GM21786 (cell line): ENCODE data around the gene FIS1.
"Not testable (repeated sequence)": the region's sequence is repeated elsewhere in the genome, so short reads cannot be mapped to it uniquely, and the experiment has no call there.

Experiments
- ATAC-seq: cut with Tn5 transposase; IDR thresholded peaks from one replicate; pipeline ENCODE4 v1.9.1; 2021; ENCODE audit not compliant: unreplicated experiment

The FIS1 gene

DNA sequence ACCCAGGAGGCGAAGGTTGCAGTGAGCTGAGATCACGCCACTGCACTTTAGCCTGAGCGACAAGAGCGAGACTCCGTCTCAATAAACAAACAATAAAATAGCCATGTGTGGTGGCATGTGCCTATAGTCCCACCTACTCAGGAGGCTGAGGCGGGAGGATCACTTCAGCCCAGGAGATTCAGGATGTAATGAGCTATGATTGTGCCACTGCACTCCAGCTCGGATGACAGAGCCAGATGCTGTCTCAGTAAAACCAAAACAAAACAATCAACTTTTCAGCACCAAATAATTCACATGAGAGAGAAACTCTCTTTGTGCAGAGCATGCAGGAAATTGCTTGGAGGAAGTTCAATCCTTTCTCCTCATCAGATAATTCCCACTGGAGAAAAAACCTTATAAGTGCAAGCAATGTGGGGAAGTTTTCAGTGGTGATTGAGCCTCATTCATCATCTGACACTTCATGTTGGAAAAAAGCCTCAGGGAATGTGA is 13.4 kb upstream of the FIS1 start:
- ATAC-seq = no peak

DNA sequence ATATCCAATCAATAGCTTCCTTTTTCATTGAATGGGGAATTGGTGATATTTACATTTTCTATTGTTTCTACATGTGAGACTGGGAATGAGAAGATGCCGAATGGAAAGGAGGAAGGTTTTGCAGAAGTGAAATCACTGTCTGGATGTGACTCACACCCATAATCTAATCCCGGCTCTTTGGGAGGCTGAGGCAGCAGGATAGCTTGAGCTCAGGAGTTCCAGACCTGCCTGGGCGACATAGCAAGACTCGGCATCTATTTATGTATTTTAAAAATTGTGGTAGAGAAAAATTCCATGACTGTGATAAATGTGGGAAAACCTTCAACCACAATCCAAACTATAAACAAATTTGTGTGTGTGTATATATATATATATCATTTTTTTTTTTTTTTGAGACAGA is 10.9 kb upstream of the FIS1 start:
- no peak for ATAC-seq

DNA sequence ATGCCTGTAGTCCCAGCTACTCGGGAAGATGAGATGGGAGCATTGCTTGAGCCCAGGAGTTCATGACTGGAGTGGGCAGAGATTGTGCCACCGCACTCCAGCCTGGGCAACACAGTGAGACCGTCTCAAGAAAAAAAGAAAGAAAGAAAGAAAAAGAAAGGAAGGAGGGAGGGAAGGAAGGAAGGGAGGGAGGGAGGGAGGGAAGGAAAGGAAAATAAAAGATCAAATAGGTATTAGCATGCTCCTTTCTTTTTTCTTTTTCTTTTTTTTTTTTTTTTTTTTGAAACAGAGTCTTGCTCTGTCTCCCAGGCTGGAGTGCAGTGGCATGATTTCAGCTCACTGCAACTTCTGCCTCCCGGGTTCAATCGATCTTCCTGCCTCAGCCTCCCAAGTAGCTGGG is 8.3 kb upstream of the FIS1 start:
- not testable (repeated sequence) for ATAC-seq

DNA sequence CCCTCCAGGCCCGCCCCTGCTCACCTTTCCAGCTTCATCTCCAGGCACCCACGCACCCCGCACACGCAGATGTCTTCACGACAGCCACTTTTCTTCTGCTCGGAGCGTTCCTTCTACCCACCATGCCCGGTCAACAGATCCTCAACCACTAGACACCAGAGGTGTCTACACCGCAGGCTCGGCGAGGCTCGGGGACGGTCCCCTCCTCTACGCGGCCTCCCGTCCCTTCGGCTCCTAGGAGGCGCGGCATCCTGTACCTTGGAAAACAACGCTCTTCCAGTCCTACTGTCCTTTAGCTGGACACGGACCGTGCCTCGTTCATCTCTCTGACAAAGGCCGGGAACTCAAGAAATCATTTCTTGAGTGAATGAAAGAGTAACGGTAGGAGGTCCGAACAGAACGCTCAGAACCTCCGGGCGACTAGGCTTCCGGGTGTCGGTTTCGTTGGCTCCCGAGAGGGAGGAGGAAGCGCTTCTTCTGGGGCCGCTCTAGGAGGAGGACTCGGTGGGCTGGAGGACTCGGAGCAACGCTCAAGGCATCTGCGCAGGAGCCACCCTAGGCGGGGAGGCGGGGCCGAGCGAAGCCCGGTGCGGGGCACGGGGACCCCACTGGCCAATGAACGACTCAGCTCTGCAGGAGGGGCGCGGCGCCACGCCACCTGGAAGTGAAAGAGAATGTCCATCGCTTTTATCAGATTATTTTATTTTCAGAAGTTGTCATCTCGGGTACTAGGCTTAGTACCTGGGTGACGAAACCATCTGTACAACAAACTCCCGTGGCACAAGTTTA is 7.2 kb upstream of the FIS1 start:
- ATAC-seq = peak; percentile 96

DNA sequence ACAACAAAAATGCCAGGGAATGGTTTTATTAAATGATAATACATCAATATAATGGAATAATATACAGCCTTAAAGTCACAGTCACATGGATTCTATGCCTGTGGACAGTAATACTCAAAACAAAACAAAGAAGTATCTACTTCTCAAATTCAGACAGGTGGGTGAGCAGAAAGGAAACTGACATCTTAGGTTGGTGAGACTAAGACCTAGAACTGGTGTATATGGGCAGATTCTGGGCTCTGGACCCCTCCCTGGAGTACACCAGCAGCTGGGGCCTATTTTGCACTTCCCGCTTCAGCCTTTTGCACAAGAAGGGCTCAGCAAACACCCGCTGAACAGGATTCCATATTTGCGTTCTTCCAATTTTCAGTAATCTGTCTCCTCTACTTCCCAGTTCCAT is 5.4 kb upstream of the FIS1 start:
- ATAC-seq = no peak

DNA sequence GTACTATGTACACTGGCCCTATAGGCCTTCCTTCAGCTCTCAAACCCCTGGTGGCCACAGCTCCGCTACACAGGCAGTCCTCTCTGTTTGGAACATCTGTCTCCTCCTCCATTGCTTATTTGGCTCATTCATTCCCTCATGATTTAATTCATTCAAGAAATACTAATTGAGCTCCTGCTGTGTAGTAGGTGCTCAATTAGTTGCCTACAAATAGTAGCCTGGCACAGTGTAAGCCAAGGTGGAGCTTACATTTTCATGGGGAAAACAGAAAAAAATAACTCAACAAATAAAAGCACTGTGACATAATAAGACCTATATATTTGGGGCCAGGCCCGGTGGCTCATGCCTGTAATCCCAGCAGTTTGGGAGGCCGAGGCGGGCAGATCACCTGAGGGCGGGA is 3.4 kb upstream of the FIS1 start:
- ATAC-seq = no peak

DNA sequence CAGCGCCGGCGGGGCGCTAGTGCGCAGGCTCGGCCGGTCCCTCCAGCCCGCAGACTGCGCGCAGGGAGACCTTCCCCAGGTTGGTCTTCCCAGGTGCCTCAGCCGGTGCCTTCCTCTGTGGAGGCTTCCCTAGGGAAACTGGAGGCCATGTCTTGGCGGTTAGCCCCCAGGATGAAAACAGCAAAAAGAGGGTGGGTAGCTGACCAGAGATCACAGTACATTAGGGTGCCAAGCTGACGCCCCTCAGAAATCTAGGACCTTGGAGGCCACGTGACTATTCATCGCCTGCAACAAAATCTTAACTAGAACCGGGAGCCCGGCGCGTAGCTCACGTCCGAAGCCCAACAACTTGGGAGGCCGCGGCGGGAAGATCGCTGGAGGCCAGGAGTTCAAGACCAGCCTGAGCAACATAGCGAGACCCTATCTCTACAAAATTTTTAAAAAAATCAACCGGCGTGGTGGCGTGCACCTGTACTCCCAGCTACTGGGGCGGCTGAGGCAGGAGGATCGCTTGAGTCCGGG is 327 bp upstream of the FIS1 start:
- no peak for ATAC-seq

DNA sequence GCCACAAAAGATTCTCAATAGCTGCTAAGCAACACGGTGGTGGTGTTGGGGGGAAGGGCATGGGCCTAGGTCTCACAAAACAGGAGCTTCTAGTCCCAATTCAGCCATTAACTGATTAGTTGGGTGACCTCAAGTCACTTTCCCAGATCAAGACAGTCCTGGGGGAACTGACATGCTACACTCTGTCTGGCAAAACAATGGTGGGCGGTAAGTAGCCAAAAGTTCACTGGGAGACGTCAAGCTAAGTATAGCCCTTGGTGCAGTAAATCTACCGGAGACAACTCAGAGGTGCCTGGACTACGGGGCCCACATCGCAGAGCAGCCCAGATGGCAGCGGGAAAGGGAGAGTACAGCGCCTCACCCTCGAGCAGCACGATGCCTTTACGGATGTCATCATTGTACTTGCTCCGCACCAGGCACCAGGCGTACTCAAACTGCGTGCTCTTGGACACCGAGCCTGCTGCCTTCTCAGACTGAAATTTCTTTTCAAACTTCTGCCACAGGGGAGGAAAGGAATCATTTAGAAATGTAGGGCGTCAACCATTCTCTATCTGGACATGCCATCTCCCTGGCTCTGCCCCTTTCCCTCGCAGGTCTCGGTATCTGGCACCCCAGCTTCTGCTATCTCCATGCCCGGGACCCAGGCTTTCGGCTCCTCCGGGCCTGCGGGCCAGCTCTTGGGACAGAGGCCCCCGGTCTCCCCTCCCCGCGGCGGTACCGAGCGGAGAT is 1.1 kb downstream of the FIS1 start:
- ATAC-seq = no peak

DNA sequence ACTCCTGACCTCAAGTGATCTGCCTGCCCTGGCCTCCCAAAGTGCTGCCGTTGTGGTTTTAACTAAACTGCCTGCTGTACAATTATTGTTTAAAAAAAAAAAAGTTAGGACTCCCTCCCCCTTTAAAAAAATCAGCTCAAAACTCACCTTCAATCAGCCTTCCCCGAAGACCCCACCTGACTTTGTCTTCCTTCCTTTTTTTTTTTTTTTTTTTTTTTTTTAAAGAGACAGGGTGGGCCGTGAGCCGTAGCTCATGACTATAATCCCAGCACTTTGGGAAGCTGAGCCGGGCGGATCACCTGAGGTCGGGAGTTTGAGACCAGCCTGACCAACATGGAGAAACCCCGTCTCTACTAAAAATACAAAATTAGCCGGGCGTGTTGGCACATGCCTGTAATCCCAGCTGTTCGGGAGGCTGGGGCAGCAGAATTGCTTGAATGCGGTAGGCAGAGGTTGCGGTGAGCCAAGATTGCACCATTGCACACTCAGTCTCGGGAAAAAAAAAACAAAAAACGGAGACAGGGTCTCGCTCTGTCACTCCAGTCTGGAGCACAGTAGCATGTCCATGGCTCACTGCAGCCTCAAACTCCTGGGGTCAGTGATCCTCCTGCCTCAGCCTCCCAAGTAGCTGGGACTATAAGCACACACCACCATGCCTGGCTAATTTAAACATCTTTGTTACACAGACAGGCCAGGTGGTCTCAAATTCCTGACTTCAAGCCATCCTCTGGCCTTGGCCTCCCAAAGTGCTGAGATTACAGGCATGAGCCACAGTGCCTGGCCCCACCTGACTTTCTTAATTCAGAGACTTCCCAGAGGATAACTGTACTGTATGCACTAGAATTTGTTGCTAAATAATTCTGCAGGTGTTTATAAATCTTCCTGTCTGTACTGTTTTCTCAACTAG is 3.2 kb downstream of the FIS1 start:
- ATAC-seq = no peak

DNA sequence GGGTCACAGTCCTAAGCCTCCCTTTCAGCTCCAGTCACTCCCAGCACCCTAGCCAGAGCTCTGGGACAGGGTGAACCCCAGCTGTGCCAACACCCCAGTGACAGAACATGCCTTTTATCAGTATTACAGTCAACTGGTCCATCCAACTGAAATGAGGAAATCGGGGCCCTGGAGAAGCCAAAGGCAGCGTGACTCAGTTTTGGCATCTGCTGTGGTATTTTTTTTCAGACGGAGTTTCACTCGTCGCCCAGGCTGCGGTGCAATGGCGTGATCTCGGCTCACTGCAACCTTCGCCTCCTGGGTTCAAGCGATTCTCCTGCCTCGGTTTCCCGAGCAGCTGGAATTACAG is 3.9 kb downstream of the FIS1 start:
- ATAC-seq = no peak

DNA sequence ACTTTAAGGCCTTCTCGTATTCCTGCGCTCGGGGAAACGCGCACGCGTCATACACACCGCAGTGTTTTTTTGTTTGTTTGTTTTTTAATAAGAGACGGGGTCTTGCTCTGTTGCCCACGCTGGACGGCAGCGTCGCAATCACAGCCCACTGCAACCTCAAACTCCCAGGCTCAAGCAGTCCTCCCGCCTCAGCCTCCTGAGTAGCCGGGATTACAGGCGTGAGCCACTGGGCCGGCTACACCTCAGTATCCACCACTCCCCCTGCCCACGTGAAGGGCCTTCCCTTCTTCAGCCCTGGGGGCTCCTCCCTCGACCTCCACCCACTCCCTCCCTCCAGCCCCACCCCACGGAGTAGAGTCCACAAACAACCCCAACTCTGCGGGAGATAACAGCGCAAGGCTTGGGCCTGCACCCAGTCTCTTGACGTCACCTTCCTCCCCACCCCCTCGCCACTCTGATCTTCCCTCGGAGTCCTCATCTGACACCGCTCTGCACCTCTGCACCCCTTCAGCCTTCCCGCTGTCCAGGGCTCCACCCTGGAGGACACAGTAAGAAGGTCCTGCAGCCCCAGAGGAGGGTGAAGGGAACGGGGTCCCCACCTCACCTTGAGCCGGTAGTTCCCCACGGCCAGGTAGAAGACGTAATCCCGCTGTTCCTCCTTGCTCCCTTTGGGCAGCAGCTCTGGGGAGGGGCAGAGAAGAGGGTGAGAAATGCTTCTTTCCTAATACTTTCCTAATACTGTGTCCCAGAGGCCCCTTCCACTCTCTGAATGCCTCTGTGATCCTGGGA is 4.5 kb downstream of the FIS1 start:
- ATAC-seq = no peak

DNA sequence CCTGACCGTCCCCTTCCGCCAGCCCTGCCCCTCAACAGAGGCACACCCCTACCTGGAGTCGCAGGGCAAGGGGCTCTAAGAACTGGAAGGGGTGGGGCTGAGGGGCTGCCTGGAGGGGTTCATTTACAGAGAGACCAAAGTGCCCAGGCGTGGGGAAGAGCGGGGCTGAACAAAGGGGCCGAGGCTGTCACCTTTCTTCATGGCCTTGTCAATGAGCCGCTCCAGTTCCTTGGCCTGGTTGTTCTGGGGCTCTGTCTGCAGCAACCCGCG is 5.0 kb downstream of the FIS1 start:
- no peak for ATAC-seq

DNA sequence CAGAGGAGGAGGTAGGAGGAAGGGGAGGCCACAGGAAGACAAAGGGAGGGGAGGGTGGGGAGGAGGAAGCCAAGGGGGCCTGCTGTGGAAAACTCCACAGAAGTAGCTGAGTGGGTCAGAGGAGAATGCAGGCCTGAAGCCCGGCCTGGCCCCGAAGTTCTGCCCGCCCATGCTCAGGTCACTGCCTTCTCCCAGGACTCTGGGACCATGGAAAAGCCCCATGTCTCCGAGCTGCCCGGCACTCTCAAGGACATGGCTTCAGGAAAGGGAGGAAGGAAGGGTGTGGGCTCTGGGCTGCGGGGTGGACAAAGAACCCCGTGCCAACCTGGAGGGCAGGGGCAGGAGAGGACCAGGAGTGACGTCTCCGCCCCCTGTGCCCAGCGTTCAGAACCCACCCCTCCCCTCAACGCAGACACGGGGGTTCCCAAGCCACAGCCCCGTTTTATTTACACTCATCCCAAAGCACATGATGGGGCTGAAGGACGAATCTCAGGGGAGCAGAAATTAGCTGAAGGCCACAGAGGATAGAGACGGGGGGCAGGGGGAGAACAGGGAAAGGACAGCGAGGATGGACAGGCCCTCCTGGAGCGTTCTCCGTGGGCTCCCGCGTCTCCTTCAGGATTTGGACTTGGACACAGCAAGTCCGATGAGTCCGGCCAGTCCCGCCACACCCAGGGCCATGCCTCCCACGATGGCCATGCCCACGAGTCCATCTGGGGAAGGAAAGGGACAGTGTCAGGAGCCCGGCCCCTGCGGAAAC is 5.5 kb downstream of the FIS1 start:
- ATAC-seq = no peak

DNA sequence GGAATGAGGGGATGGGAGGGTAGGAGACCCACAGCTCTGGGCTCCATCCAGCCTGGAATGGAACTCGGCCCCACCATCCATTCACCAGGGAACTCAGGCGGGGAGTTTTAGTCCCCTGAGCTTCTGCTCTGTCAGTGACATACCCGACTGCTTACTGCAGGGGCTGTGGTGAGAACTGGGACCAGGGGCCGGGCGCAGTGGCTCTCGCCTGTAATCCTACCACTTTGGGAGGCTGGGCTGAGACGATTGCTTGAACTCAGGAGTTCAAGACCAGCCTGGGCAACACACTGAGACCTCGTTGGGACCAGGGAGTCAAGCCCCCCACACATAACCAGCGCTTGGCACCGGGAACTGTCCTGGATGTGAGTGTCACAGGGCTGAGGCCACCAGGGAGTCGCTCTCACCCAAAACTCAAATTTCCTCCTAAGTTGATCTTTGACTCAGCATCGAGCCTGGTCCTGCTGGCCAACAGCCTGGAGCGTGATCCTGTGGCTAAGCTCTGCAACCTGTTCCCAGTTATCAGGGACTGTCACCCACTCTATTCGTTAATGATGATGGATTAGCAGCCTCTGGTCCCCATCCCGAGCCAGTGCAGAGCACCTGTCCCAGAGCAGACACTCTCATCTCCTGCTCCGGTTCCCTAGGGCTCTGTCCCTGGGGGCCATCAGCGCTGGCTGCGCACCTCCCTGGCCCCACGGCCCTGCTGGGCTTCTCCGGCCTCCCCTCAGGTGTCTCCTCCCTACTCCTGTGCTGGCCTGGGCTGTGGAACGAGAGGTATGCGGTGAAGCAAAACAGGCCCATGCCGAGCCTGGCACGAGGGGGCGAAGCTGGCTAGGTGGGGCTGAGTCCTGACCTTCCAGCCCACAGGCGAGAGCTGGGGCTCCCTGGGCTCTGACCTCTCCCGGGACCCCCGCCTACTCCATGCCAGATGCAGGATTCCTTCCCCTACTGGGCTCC is 6.4 kb downstream of the FIS1 start:
- ATAC-seq = no peak

DNA sequence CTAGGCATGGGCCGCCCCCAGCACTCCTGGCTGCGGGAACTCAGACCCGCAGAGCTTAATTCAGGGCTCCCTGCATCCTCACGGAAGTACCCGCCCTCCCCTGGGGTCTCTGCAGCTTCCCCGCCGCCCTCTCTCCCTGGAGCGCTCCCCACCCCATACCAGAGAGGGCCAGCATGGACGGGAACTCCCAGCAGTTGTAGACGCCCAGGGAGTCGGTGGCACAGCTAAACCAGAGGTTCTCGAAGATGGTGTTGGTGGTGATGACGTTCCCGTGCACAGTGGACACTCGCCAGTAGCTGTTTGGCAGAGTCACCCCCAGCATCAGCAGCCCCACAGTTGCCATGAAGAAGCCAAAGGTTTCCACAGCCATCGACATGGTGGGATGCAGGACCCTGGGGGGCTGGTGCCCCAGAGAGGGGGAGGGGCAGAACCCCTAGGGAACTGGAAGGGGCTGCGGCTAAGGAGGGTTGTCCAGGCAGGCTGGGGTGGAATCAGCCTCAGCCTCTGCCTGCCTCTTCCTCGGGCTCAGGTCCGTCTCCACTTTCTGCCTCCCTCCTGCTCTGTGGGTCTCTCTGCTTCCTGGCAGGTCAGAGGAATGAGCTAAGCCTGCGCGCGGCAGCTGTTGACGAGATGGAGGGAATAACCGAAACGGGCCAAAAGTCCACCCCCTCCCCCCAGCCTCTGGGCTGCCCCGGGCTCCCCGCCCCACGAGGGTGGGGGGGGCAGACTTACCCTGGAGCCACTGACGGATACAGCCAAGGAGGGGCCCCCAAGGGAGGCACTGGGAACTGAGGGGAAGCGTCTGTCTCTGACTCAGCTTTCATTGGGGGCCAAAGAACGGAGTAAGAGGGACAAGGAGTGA is 7.4 kb downstream of the FIS1 start, which contains the start of gene CLDN15:
CLDN15 (minus strand) TSS at position 597 of the 862 bp plus-strand sequence; CDS start at position 376, 221 bp downstream.
- ATAC-seq = no peak

DNA sequence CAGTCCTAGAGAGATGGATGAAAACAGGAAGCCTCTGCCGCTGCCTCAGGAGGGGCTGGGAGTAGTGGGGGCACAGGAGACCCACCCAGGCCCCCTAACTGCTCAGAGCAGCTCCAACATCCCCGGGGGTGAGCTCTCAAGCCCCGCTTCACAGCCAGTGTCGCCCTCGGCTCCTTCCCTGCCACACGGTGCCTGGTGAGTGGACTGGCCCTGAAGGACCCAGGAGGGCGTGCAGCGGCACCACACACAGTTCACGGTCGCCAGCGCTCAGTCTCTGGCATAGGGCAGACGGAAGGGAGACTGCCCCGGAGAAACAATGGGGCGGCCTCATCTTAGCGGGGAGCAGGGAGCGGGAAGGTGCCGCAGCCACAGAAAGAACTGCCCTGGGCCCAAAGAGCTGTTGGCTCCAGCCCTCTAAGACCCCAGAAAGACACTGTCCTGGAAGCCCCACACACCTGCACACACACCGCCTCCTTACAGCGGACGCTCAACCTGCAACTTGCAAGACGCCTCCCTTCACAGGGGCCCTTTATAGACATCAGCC is 8.5 kb downstream of the FIS1 start:
- ATAC-seq = no peak

DNA sequence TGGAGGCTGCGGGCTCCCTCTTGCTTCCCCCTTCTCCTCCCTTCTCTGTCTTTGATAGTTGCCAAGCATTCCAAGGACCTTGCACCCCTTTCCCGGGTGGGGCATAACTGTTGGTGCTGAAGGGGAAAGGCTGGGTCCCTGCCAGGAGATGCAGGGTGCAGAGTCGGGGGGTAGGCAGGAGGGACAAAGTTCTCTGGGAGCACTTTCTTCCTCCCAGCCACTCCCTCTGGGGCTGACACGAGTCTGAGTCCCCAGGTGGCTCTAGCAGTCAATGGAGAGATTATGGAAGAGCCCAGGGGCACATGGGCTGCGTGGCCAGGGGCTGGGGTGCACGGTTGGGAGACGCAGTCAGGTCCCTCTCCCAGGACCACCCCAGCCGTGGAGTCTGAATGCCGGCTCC is 9.4 kb downstream of the FIS1 start:
- ATAC-seq = no peak

DNA sequence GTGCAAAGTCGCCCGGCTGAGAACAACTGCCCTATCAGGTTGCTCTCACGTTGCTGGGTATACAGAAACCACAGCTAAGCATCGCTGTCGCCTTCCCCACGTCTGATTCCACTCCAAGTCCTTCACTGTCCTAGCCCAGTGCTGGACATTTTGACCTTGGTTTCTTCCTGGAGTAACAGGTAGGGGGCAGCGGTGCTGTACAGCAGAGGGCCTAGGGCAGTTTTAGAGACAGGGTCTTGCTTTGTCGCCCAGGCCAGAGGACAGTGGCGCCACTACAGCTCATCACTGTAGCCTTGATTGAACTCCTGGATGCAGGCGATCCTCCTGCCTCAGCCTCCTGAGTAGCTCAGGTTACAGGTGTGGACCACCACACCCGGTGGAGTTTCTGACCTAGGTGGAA is 9.8 kb downstream of the FIS1 start:
- ATAC-seq = no peak
